HEK293T (cell line): ENCODE measurements around the gene PXK.

ENCODE experiments used
- CTBP1 ChIP-seq: fragments of 450-650 bp; IDR thresholded peaks from 2 replicates; pipeline ENCODE4 v1.6.1; 2016; ENCODE audit warnings: borderline replicate concordance
- FOXK2 ChIP-seq: fragments of 450-650 bp; IDR thresholded peaks from 2 replicates; pipeline ENCODE4 v1.6.1; 2016; ENCODE audit warnings: mild to moderate bottlenecking
- FOXM1 ChIP-seq: fragments of 450-650 bp; IDR thresholded peaks from 2 replicates; pipeline ENCODE4 v1.6.1; 2017; ENCODE audit warnings: mild to moderate bottlenecking, borderline replicate concordance
- NFRKB ChIP-seq: fragments of 450-650 bp; IDR thresholded peaks from 2 replicates; pipeline ENCODE4 v1.6.1; 2016; ENCODE audit warnings: mild to moderate bottlenecking, moderate library complexity
- TARDBP ChIP-seq: fragments of 450-650 bp; IDR thresholded peaks from 2 replicates; pipeline ENCODE4 v1.6.1; 2016

DNA sequence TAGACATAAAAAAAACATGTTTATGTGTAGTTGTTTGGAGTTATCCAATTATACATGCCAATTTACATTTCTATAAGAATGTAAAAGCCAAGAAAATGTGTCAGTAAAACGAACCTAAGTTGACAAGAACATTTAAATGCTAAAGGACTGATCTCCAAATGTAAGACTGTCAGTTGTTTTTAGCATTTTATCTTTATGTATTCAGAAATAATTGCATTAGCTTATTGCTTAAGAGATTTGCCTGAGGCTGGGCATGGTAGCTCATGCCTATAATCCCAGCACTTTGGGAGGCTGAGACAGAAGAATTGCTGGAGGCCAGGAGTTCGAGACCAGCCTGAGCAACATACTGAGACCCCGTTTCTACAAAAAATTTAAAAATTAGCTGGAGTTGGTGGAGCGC lies 26.9 kb downstream of the PXK start:
- TF ChIP-seq TARDBP (no peak), FOXM1 (no peak), FOXK2 (no peak), CTBP1 (no peak), NFRKB (no peak)
